Measurements from ENCODE around the gene ZNF516.

ZNF516 gene

DNA sequence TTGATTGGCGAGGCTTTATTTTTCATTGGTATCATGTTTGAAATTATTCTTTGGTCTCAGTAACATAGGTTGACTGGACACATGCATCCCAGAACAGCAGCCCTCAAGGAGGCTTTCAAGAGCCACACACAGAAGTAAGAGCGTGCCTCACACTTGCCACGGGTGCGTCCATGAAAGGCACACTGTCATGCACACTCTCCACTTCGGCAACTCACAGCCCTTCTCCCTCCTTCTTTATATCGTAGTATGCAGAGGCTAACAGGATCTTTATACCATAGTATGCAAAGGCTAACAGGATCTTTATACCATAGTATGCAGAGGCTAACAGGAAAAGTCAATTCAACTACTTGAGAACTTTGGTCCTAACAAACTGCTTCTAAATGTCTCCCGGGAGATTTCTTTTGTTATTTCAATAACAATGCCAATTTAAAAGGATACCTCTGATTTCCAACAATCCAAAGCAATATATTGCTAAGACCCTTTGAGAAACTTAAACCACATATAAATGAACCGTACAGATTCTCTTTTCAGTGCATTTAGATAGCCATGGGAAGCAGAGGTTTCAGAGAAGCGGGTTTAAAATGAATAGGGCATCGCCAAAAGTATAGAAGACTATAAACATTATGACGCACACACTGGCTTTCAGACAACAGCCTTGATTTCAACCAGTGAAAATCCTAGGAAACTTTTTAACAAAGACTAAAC is 26.5 kb upstream of the ZNF516 start (continued):
- TF ChIP-seq HOXD13 (CRISPR knock-in tag; IDR thresholded peaks at IDR 0.05; ENCODE audit: borderline replicate concordance) (no peak), ZNF623 (tag by site-specific recombination; IDR thresholded peaks at IDR 0.05) (no peak), ZNF791 (tag by site-specific recombination; IDR thresholded peaks at IDR 0.05) (no peak), ZFP69B (tag by site-specific recombination; IDR thresholded peaks at IDR 0.05) (no peak), ZNF48 (tag by site-specific recombination; IDR thresholded peaks at IDR 0.05) (no peak), ZNF211 (tag by site-specific recombination; IDR thresholded peaks at IDR 0.05; ENCODE audit: low read depth) (no peak), ZNF132 (tag by site-specific recombination; IDR thresholded peaks at IDR 0.05; ENCODE audit: borderline replicate concordance) (no peak)
- TF ChIP-seq, protein P1, sequence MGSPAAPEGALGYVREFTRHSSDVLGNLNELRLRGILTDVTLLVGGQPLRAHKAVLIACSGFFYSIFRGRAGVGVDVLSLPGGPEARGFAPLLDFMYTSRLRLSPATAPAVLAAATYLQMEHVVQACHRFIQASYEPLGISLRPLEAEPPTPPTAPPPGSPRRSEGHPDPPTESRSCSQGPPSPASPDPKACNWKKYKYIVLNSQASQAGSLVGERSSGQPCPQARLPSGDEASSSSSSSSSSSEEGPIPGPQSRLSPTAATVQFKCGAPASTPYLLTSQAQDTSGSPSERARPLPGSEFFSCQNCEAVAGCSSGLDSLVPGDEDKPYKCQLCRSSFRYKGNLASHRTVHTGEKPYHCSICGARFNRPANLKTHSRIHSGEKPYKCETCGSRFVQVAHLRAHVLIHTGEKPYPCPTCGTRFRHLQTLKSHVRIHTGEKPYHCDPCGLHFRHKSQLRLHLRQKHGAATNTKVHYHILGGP (tag by site-specific recombination; IDR thresholded peaks at IDR 0.05), result no peak

DNA sequence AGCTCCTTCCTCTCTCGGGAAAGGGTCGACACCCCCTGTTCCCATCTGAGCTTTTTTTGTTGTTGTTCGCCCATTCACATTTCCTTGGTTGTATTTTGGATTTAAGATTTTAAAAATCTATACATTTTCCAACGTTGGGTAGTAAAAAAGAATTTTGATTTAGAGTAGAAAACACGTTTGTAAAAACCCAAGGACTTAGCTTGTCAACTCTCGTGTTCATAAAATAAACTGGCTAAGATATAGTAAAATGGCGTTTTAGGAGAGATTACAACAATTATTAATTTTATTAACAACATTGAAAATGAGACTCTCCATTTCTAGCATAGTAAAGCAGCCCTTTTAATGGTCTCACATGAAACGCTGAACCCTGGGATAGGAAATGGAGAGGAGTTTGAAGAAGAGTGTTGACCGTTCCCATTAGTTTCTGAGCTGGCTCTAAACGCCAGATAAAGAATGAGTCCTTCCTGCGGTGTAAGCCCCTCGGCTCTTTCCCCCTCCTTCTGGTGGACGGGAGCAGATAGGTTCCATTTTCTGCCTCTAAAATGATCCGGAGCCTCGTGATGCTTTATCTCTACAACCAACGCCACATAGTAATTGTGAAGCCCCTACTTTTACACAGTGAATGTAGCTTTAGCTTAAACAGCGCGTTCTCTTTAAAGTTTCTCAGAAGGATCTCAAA is 24.0 kb upstream of the ZNF516 start:
- no peaks in the 10 kb centered on the region for H3K4me1 ChIP-seq (ENCODE audit: control insufficient read depth, insufficient read depth, low read length)
- H3K27ac ChIP-seq (ENCODE audit: extremely low read depth, low read depth, low read length), result no peak overlapping the region
- no peaks in the 10 kb centered on the region for H3K36me3 ChIP-seq (ENCODE audit: control insufficient read depth in 2 of 2, insufficient read depth in 1 of 2, low read length in 2 of 2)
- CTCF ChIA-PET, result interaction anchor here (0.6 kb wide), 1 partner anchor 1747 kb away, joined by 4 read pairs; no protein-coding TSS in a partner anchor
- H3K4me3 ChIP-seq (ENCODE audit: low read depth, low read length), result no peak overlapping the region
- no peaks in the 10 kb centered on the region for H3K9me3 ChIP-seq (ENCODE audit: control insufficient read depth, insufficient read depth, low read depth, low read length)
- TF ChIP-seq ZNF501 (tag by site-specific recombination; IDR thresholded peaks at IDR 0.05), result no peak
- no peak for TF ChIP-seq ZNF366 (tag by site-specific recombination; conservative IDR thresholded peaks at IDR 0.05)
- TF ChIP-seq AEBP2 (tag by site-specific recombination; IDR thresholded peaks at IDR 0.05; ENCODE audit: borderline replicate concordance), result no peak
- no peak for TF ChIP-seq GLIS2 (tag by site-specific recombination; IDR thresholded peaks at IDR 0.05)
- TF ChIP-seq ZNF660 (tag by site-specific recombination; IDR thresholded peaks at IDR 0.05), result no peak
- no peak for TF ChIP-seq ZNF548 (tag by site-specific recombination; IDR thresholded peaks at IDR 0.05)
- no peak for TF ChIP-seq KLF1 (tag by site-specific recombination; IDR thresholded peaks at IDR 0.05)
- TF ChIP-seq TSHZ1 (tag by site-specific recombination; IDR thresholded peaks at IDR 0.05; ENCODE audit: borderline replicate concordance), result no peak
- no peak for TF ChIP-seq TCF7L2 (IDR thresholded peaks at IDR 0.05; ENCODE audit: borderline replicate concordance, low read depth, low read length)
- POLR2A ChIA-PET, result interaction anchor here (1.0 kb wide), 1 partner anchor 10 kb away, joined by 3 read pairs; no protein-coding TSS in a partner anchor

All from HEK293 (cell line).